ENCODE results near the gene FAM107B. TPM values are rescaled to one million over a fixed set of nuclear protein-coding genes. Genes with fewer than 3 reads are reported as not detected.

Gene FAM107B
- total and polyA plus RNA-seq, 4 donors: 38.4 to 85.4 (median 68.9) TPM

DNA sequence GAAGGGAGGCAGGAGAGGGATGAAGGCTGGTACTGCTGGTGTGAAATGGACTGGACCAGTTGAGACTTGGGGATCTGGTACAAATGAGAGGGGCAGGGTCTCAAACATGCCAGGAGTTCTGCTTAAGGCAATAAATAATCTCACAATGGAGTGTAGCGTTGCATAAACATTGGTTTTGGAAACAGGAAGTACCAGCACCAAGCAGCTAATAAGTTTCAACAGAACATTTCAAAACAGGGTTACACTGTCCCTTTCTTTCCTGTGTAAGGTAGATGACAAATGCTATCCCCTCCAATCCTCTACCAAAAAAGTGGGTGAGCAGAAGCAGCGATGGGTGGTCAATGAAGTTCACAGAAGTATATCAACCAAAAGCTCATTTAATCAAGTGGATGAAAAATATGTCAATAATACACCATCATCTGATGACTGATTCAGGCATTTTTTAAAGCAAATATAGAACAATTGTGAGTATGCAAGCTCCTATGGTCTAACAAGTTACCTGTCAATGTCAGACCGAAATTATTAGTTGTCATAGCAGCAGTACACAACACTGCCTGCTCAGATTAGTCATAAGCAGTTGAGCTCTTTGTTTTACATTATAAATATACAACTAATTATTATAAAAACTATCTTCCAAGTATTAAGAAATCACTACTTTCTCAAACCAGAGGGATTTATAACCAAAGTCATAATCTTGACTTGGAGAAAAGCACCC lies 220.0 kb downstream of the FAM107B start:
- Histone ChIP-seq H3K9me3 (ENCODE audit: control insufficient read depth in 4 of 4, insufficient read depth in 3 of 4, low read length in 3 of 4) (peaks cover 0 to 2% (median 0%) of the 10 kb centered on the region in 4 donors), H3K36me3 (ENCODE audit: control insufficient read depth in 4 of 4, insufficient read depth in 4 of 4, low read length in 4 of 4) (no peaks in the 10 kb centered on the region), H3K9ac (ENCODE audit: insufficient read depth in 1 of 2, low read length in 2 of 2) (no peak overlapping the region), H3K4me1 (ENCODE audit: control insufficient read depth in 5 of 5, insufficient read depth in 5 of 5, low read length in 5 of 5) (peaks cover 0 to 26% (median 19%) of the 10 kb centered on the region in 5 donors), H3K27ac (ENCODE audit: low read depth in 1 of 2, low read length in 1 of 2) (peak overlapping the region in 1 of 2 donors; percentile 84), H3K27me3 (ENCODE audit: control insufficient read depth in 3 of 3, insufficient read depth in 3 of 3, low read length in 2 of 3) (no peaks in the 10 kb centered on the region), H3K4me3 (no peak overlapping the region)
- WGBS, 2 donors: 13 to 39% methylated on average over 3 of the region's 3 CpGs
- ATAC-seq (ENCODE audit: insufficient read depth, low FRiP score) (no peak), DNase-seq (no peak)
- TF ChIP-seq, protein P1, sequence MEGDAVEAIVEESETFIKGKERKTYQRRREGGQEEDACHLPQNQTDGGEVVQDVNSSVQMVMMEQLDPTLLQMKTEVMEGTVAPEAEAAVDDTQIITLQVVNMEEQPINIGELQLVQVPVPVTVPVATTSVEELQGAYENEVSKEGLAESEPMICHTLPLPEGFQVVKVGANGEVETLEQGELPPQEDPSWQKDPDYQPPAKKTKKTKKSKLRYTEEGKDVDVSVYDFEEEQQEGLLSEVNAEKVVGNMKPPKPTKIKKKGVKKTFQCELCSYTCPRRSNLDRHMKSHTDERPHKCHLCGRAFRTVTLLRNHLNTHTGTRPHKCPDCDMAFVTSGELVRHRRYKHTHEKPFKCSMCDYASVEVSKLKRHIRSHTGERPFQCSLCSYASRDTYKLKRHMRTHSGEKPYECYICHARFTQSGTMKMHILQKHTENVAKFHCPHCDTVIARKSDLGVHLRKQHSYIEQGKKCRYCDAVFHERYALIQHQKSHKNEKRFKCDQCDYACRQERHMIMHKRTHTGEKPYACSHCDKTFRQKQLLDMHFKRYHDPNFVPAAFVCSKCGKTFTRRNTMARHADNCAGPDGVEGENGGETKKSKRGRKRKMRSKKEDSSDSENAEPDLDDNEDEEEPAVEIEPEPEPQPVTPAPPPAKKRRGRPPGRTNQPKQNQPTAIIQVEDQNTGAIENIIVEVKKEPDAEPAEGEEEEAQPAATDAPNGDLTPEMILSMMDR (IDR thresholded peaks at IDR 0.05; ENCODE audit: control extremely low read depth, extremely low read depth): no peak

DNA sequence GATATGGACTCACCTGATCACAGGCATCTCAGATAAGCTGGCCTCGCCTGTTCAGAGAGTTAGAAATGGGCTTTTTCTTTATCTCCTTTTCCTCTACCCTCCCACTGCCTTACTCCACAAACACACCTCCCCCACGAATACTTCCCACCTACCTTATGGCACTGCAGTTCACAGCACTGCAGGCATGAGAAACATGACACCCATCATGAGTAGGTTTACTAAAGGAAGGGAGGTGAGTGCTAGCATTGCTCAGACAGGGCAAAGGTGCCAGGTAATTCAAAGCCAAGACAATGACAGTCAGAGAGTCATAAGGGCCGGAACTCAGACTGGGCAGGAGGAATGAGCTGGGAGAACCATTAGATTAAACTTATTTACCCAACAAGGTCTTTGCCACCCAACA lies 220.6 kb downstream of the FAM107B start:
- no peak for ATAC-seq (ENCODE audit: insufficient read depth, low FRiP score)
- DNase-seq: no peak
- TF ChIP-seq, protein P1 (IDR thresholded peaks at IDR 0.05; ENCODE audit: control extremely low read depth, extremely low read depth): no peak

DNA sequence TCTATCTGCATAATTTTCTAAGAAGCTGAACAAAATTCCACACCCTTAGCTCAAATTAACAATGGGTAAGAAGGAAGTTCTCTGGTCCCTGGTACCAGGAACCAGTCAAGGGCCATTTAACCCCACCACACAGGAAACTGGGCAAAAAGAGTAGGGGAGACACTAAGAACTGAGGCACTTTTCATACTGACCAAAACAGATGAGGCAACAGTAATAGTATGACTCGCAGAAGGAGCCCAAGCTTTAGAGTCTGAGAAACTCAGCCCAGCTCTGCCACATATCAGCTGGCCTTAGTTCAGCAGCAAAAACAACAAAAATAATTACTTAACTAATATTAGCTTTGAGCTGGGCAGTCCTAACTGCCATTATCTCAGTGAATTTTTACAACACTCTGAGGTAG lies 221.2 kb downstream of the FAM107B start:
- WGBS, 2 donors: 24 to 63% methylated on average over 1 of the region's 1 CpG
- Histone ChIP-seq H3K9me3 (ENCODE audit: control insufficient read depth in 4 of 4, insufficient read depth in 3 of 4, low read length in 3 of 4) (peaks cover 0 to 2% (median 0%) of the 10 kb centered on the region in 4 donors), H3K27me3 (ENCODE audit: control insufficient read depth in 3 of 3, insufficient read depth in 3 of 3, low read length in 2 of 3) (no peaks in the 10 kb centered on the region), H3K4me1 (ENCODE audit: control insufficient read depth in 5 of 5, insufficient read depth in 5 of 5, low read length in 5 of 5) (peaks cover 0 to 26% (median 19%) of the 10 kb centered on the region in 5 donors), H3K4me3 (no peak overlapping the region), H3K36me3 (ENCODE audit: control insufficient read depth in 4 of 4, insufficient read depth in 4 of 4, low read length in 4 of 4) (no peaks in the 10 kb centered on the region), H3K9ac (ENCODE audit: insufficient read depth in 1 of 2, low read length in 2 of 2) (no peak overlapping the region), H3K27ac (ENCODE audit: low read depth in 1 of 2, low read length in 1 of 2) (peak overlapping the region in 1 of 2 donors; percentile 19)
- DNase-seq (no peak), ATAC-seq (ENCODE audit: insufficient read depth, low FRiP score) (no peak)
- TF ChIP-seq, protein P1 (IDR thresholded peaks at IDR 0.05; ENCODE audit: control extremely low read depth, extremely low read depth): no peak

More for the DNA sequence above, 220.6 kb downstream of the FAM107B start:
- Histone ChIP-seq H3K36me3 (ENCODE audit: control insufficient read depth in 4 of 4, insufficient read depth in 4 of 4, low read length in 4 of 4) (no peaks in the 10 kb centered on the region), H3K4me1 (ENCODE audit: control insufficient read depth in 5 of 5, insufficient read depth in 5 of 5, low read length in 5 of 5) (peaks cover 0 to 26% (median 19%) of the 10 kb centered on the region in 5 donors), H3K27ac (ENCODE audit: low read depth in 1 of 2, low read length in 1 of 2) (peak overlapping the region in 1 of 2 donors; percentile 84), H3K27me3 (ENCODE audit: control insufficient read depth in 3 of 3, insufficient read depth in 3 of 3, low read length in 2 of 3) (no peaks in the 10 kb centered on the region), H3K9ac (ENCODE audit: insufficient read depth in 1 of 2, low read length in 2 of 2) (no peak overlapping the region), H3K4me3 (no peak overlapping the region), H3K9me3 (ENCODE audit: control insufficient read depth in 4 of 4, insufficient read depth in 3 of 4, low read length in 3 of 4) (peaks cover 0 to 2% (median 0%) of the 10 kb centered on the region in 4 donors)
- 66 to 68% methylated on average over 3 of the region's 3 CpGs for WGBS, 2 donors

Data from lung (tissue), 12 donors.